IMR-90 (cell line): ENCODE measurements around the gene MOCS1. TPM values are rescaled to one million over a fixed set of nuclear protein-coding genes. Genes with fewer than 3 reads are reported as not detected.

Source experiments
- ATAC-seq: fragments of 200-7000 bp; cut with Tn5 transposase; 2 replicates; pipeline ENCODE4 v1.9.1; 2020; ENCODE audit warnings: low read depth, mild to moderate bottlenecking, moderate library complexity
- BruUV-seq: library from RNA; stranded (reverse); fragments of 400-500 nt; replicated peaks from 2 replicates; lab custom pipeline; 2021; lab: Mats Ljungman, UMichigan
- CTCF ChIA-PET: fragments of 300-600 bp; formaldehyde crosslinking; extraction: SDS; loops from one replicate; lab custom pipeline; 2021; ENCODE audit warnings: antibody characterized with exemption; lab: Yijun Ruan, JAX
- POLR2A ChIA-PET: fragments of 300-600 bp; sonication (Branson Sonifier 250); formaldehyde crosslinking; loops from one replicate; lab custom pipeline; 2022; ENCODE audit warnings: antibody characterized with exemption; ENCODE audit not compliant: unreplicated experiment; lab: Charles Lee
- DNase-seq: peaks from one replicate; pipeline ENCODE4 v3.0.0; 2013
- H2AFZ ChIP-seq: replicated peaks from 2 replicates; pipeline ENCODE3; 2013; ENCODE audit warnings: low read length, mild to moderate bottlenecking; ENCODE audit not compliant: poor library complexity
- H2AK5ac ChIP-seq: 2 replicates; pipeline ENCODE4 v1.6.1; 2013; ENCODE audit warnings: low read depth, low read length, inconsistent platforms
- H2AK9ac ChIP-seq: replicated peaks from 2 replicates; pipeline ENCODE3; 2013; ENCODE audit warnings: mild to moderate bottlenecking, low read depth, low read length, moderate library complexity; ENCODE audit not compliant: poor library complexity
- H2BK120ac ChIP-seq: 2 replicates; pipeline ENCODE4 v1.6.1; 2013; ENCODE audit warnings: low read depth, low read length, inconsistent platforms
- H2BK15ac ChIP-seq: 3 replicates; pipeline ENCODE4 v1.6.1; 2013; ENCODE audit warnings: low read depth, low read length, inconsistent platforms
- H2BK20ac ChIP-seq: 2 replicates; pipeline ENCODE4 v1.6.1; 2013; ENCODE audit warnings: low read depth, mild to moderate bottlenecking, inconsistent platforms, low read length, moderate library complexity
- H2BK5ac ChIP-seq: 2 replicates; pipeline ENCODE4 v1.6.1; 2013; ENCODE audit warnings: mild to moderate bottlenecking, low read depth, low read length, inconsistent platforms; ENCODE audit not compliant: poor library complexity, severe bottlenecking
- H3K14ac ChIP-seq: replicated peaks from 2 replicates; pipeline ENCODE4 v1.6.1; 2013; ENCODE audit warnings: low read depth, low read length, inconsistent platforms
- H3K18ac ChIP-seq: 2 replicates; pipeline ENCODE4 v1.6.1; 2013; ENCODE audit warnings: low read depth, low read length, control low read depth
- H3K23ac ChIP-seq: 2 replicates; pipeline ENCODE4 v1.6.1; 2013; ENCODE audit warnings: low read depth, low read length, inconsistent platforms
- H3K27ac ChIP-seq: 2 replicates; pipeline ENCODE4 v1.5.1; 2013; ENCODE audit warnings: mild to moderate bottlenecking, control low read depth, low read length; ENCODE audit not compliant: insufficient read depth
- H3K27me3 ChIP-seq: 2 replicates; pipeline ENCODE4 v1.6.1; 2013; ENCODE audit warnings: low read length; ENCODE audit not compliant: control insufficient read depth, insufficient read depth
- H3K36me3 ChIP-seq: 2 replicates; pipeline ENCODE4 v1.6.1; 2013; ENCODE audit warnings: low read length, mixed read lengths; ENCODE audit not compliant: control insufficient read depth, insufficient read depth
- H3K4ac ChIP-seq: 2 replicates; pipeline ENCODE4 v1.6.1; 2013; ENCODE audit warnings: low read depth, low read length, inconsistent platforms
- H3K4me1 ChIP-seq: 2 replicates; pipeline ENCODE4 v1.6.1; 2013; ENCODE audit warnings: low read length, mixed read lengths; ENCODE audit not compliant: control insufficient read depth, insufficient read depth
- H3K4me2 ChIP-seq: 2 replicates; pipeline ENCODE4 v1.6.1; 2013; ENCODE audit warnings: low read depth, mild to moderate bottlenecking, control low read depth, low read length, moderate library complexity
- H3K4me3 ChIP-seq: 2 replicates; pipeline ENCODE4 v1.5.1; 2013; ENCODE audit warnings: low read depth, mild to moderate bottlenecking, control low read depth, low read length, moderate library complexity; ENCODE audit not compliant: insufficient read depth
- H3K56ac ChIP-seq: 2 replicates; pipeline ENCODE4 v1.6.1; 2013; ENCODE audit warnings: low read length, inconsistent platforms; ENCODE audit not compliant: insufficient read depth; ENCODE audit errors: extremely low read depth
- H3K79me1 ChIP-seq, 2 experiments: 2 replicates each; pipeline ENCODE4 v1.6.1; 2013; ENCODE audit warnings: low read length in 2 of 2, inconsistent platforms in 1 of 2, low read depth in 1 of 2
- H3K9ac ChIP-seq: 2 replicates; pipeline ENCODE4 v1.6.1; 2013; ENCODE audit warnings: low read depth, low read length, control low read depth
- H3K9me1 ChIP-seq: 2 replicates; pipeline ENCODE4 v1.6.1; 2013; ENCODE audit warnings: low read length, inconsistent platforms; ENCODE audit not compliant: insufficient read depth
- H3K9me3 ChIP-seq: 2 replicates; pipeline ENCODE4 v1.6.1; 2013; ENCODE audit warnings: low read length; ENCODE audit not compliant: control insufficient read depth, insufficient read depth
- H4K20me1 ChIP-seq: 2 replicates; pipeline ENCODE4 v1.6.1; 2013; ENCODE audit warnings: low read length, inconsistent platforms; ENCODE audit not compliant: insufficient read depth
- H4K5ac ChIP-seq: 2 replicates; pipeline ENCODE4 v1.6.1; 2013; ENCODE audit warnings: mild to moderate bottlenecking, low read depth, low read length, control low read depth
- H4K8ac ChIP-seq, 2 experiments: 2 replicates each; pipeline ENCODE4 v1.6.1; 2013; ENCODE audit warnings: low read depth in 2 of 2, low read length in 2 of 2, control low read depth in 1 of 2, inconsistent platforms in 1 of 2
- H4K91ac ChIP-seq: 2 replicates; pipeline ENCODE4 v1.6.1; 2013; ENCODE audit warnings: low read depth, low read length, inconsistent platforms; ENCODE audit not compliant: insufficient read depth
- BHLHE40 ChIP-seq: fragments of 150-350 bp; IDR thresholded peaks from 2 replicates; pipeline ENCODE4 v1.6.1; 2016; ENCODE audit warnings: mild to moderate bottlenecking, low read depth, low read length
- CEBPB ChIP-seq: IDR thresholded peaks from 2 replicates; pipeline ENCODE4 v1.6.1; 2012; ENCODE audit warnings: low read depth, low read length, improper control_type of control experiment
- CHD1 ChIP-seq: IDR thresholded peaks from 2 replicates; pipeline ENCODE4 v1.6.1; 2012; ENCODE audit warnings: low read depth, low read length, improper control_type of control experiment
- FOS ChIP-seq: fragments of 150-350 bp; IDR thresholded peaks from 2 replicates; pipeline ENCODE4 v1.6.1; 2016; ENCODE audit warnings: low read depth, low read length
- MAFK ChIP-seq: IDR thresholded peaks from 2 replicates; pipeline ENCODE4 v1.6.1; 2012; ENCODE audit warnings: low read depth, low read length, improper control_type of control experiment
- MAZ ChIP-seq: IDR thresholded peaks from 2 replicates; pipeline ENCODE4 v1.6.1; 2012; ENCODE audit warnings: low read depth, mild to moderate bottlenecking, low read length, improper control_type of control experiment, moderate library complexity, borderline replicate concordance
- MXI1 ChIP-seq: IDR thresholded peaks from 2 replicates; pipeline ENCODE4 v1.6.1; 2012; ENCODE audit warnings: low read depth, mild to moderate bottlenecking, low read length, moderate library complexity, borderline replicate concordance
- NFE2L2 ChIP-seq: fragments of 150-350 bp; IDR thresholded peaks from 2 replicates; pipeline ENCODE4 v1.6.1; 2016; ENCODE audit warnings: low read depth, mild to moderate bottlenecking, low read length
- POLR2A ChIP-seq: IDR thresholded peaks from 2 replicates; pipeline ENCODE4 v1.6.1; 2012; ENCODE audit warnings: mild to moderate bottlenecking, low read depth, low read length
- RAD21 ChIP-seq: IDR thresholded peaks from 2 replicates; pipeline ENCODE4 v1.6.1; 2012; ENCODE audit warnings: low read length, improper control_type of control experiment
- RCOR1 ChIP-seq: IDR thresholded peaks from 2 replicates; pipeline ENCODE4 v1.6.1; 2012; ENCODE audit warnings: mild to moderate bottlenecking, low read length, improper control_type of control experiment; ENCODE audit not compliant: insufficient replicate concordance
- RFX5 ChIP-seq: IDR thresholded peaks from 2 replicates; pipeline ENCODE4 v1.8.0; 2012; ENCODE audit warnings: low read depth, mild to moderate bottlenecking, low read length, moderate library complexity
- SMC3 ChIP-seq: fragments of 150-350 bp; IDR thresholded peaks from 2 replicates; pipeline ENCODE4 v1.6.1; 2016; ENCODE audit warnings: low read depth, mild to moderate bottlenecking, antibody characterized with exemption, low read length, moderate library complexity
- WGBS, 2 experiments: methylation state at CpG; one replicate each; pipeline versions ENCODE4 v1.1.5 to v1.1.7; 2013; ENCODE audit warnings: missing lambda C conversion rate in 2 of 2; ENCODE audit not compliant: insufficient read length in 1 of 2; ENCODE audit errors: extremely low coverage in 2 of 2; 5-methylcytosine and 5-hydroxymethylcytosine counted together
- dilution Hi-C: fragments of 300-500 bp; cut with HindIII; formaldehyde crosslinking; loops from one replicate; pipeline ENCODE4 v1.14.3; 2018; ENCODE audit warnings: low sequenced_read_pairs; ENCODE audit not compliant: unreplicated experiment
- in situ Hi-C: fragments of 300-500 bp; cut with MboI; formaldehyde crosslinking; loops from 3 replicates; pipeline ENCODE4 v1.14.3; 2019; ENCODE audit warnings: low sequenced_read_pairs, inconsistent platforms, mixed read lengths
- intact Hi-C: fragments of 100-400 bp; cut with micrococcal nuclease; formaldehyde crosslinking; loops from 2 replicates; pipeline ENCODE4 v1.10.0; 2022
- polyA plus RNA-seq, 3 experiments: library from polyadenylated mRNA; depleted of rRNA; stranded (reverse); fragments of >200 nt; gene quantifications; 2 replicates each; pipeline ENCODE4 v1.2.3, GENCODE V29; 2012; ENCODE audit warnings: low replicate concordance in 1 of 3
- total RNA-seq: library from RNA; depleted of rRNA; stranded (reverse); fragments of >200 nt; gene quantifications from 2 replicates; pipeline ENCODE4 v1.2.3, GENCODE V29; 2012
- TF ChIP-seq, protein P1 (sequence below): conservative IDR thresholded peaks from 2 replicates; pipeline ENCODE4 v1.5.1; 2012; ENCODE audit warnings: mild to moderate bottlenecking, low read depth, low read length, improper control_type of control experiment
- TF ChIP-seq, protein P2 (sequence below): fragments of 150-350 bp; IDR thresholded peaks from 2 replicates; pipeline ENCODE4 v1.6.1; 2016; ENCODE audit warnings: low read depth, mild to moderate bottlenecking, low read length, moderate library complexity, borderline replicate concordance
- TF ChIP-seq, protein P3 (sequence below): fragments of 150-350 bp; IDR thresholded peaks from 2 replicates; pipeline ENCODE4 v1.6.1; 2017; ENCODE audit warnings: mild to moderate bottlenecking, antibody characterized with exemption, low read length, low read depth

MOCS1 gene
- total and polyA plus RNA-seq, 2 of the 4 experiments (the other 2 are of a cell fraction), result 5.5 to 9.5 TPM

DNA sequence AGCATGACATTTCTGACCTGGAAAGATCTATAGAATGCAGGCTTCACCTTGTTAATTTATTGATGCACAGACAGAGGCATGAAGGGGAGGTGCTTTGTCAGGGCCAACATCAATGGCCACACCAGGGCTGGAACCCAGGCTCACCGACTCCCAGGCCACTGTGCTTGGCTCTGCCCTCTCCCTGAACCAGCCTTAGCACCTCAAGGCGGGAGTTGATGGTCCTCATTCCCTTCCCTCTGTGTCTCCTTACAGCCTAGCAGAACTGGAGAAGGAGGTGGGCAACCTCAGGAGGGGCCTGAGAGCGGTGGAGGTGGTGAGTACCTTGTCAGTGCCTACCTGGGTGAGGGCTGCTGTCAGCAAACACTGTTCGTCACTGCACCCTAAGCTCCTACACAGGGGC is 35.6 kb downstream of the MOCS1 start:
- Histone ChIP-seq H3K4me1 (no peaks in the 10 kb centered on the region), H4K5ac (no peak overlapping the region), H3K4me3 (no peak overlapping the region), H3K4me2 (no peak overlapping the region), H2AK9ac (no peak overlapping the region), H2AK5ac (no peak overlapping the region), H2BK5ac (no peak overlapping the region), H3K27ac (no peak overlapping the region), H3K9me3 (no peaks in the 10 kb centered on the region), H3K9me1 (no peaks in the 10 kb centered on the region; the same call in 1 of the 2 replicates), H4K91ac (no peak overlapping the region), H4K8ac (no peak overlapping the region), H2BK120ac (no peak overlapping the region), H3K4ac (no peak overlapping the region), H3K27me3 (no peaks in the 10 kb centered on the region), H3K36me3 (peaks cover 24% of the 10 kb centered on the region; the same call in 1 of the 2 replicates), H3K79me1 (no peaks in the 10 kb centered on the region), H2BK20ac (no peak overlapping the region), H4K20me1 (no peaks in the 10 kb centered on the region), H3K14ac (no peak overlapping the region), H3K18ac (no peak overlapping the region), H3K23ac (no peak overlapping the region), H3K56ac (no peak overlapping the region), H2AFZ (no peak overlapping the region), H3K9ac (no peak overlapping the region), H2BK15ac (no peak overlapping the region)
- in situ Hi-C loops (no loop called here), dilution Hi-C loops (no loop called here), intact Hi-C loops (loop anchor here (10.0 kb wide), 1 partner anchor 334 kb away; no protein-coding TSS in a partner anchor)
- no CpG with 5 or more reads among the region's 4 CpGs for WGBS, 2 experiments
- ChIA-PET CTCF (no interaction called here), POLR2A (no interaction called here)
- ATAC-seq (no peak), DNase-seq (no peak)
- TF ChIP-seq, protein P1, sequence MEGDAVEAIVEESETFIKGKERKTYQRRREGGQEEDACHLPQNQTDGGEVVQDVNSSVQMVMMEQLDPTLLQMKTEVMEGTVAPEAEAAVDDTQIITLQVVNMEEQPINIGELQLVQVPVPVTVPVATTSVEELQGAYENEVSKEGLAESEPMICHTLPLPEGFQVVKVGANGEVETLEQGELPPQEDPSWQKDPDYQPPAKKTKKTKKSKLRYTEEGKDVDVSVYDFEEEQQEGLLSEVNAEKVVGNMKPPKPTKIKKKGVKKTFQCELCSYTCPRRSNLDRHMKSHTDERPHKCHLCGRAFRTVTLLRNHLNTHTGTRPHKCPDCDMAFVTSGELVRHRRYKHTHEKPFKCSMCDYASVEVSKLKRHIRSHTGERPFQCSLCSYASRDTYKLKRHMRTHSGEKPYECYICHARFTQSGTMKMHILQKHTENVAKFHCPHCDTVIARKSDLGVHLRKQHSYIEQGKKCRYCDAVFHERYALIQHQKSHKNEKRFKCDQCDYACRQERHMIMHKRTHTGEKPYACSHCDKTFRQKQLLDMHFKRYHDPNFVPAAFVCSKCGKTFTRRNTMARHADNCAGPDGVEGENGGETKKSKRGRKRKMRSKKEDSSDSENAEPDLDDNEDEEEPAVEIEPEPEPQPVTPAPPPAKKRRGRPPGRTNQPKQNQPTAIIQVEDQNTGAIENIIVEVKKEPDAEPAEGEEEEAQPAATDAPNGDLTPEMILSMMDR, result no peak
- TF ChIP-seq RFX5 (no peak), RAD21 (no peak), CHD1 (no peak), BHLHE40 (no peak), SMC3 (no peak), RCOR1 (no peak), NFE2L2 (no peak), MAZ (no peak), FOS (no peak), CEBPB (no peak), MAFK (no peak), POLR2A (no peak), MXI1 (no peak)
- TF ChIP-seq, protein P2, sequence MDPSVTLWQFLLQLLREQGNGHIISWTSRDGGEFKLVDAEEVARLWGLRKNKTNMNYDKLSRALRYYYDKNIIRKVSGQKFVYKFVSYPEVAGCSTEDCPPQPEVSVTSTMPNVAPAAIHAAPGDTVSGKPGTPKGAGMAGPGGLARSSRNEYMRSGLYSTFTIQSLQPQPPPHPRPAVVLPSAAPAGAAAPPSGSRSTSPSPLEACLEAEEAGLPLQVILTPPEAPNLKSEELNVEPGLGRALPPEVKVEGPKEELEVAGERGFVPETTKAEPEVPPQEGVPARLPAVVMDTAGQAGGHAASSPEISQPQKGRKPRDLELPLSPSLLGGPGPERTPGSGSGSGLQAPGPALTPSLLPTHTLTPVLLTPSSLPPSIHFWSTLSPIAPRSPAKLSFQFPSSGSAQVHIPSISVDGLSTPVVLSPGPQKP, result no peak
- TF ChIP-seq, protein P3, sequence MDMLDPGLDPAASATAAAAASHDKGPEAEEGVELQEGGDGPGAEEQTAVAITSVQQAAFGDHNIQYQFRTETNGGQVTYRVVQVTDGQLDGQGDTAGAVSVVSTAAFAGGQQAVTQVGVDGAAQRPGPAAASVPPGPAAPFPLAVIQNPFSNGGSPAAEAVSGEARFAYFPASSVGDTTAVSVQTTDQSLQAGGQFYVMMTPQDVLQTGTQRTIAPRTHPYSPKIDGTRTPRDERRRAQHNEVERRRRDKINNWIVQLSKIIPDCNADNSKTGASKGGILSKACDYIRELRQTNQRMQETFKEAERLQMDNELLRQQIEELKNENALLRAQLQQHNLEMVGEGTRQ, result no peak
- no TSS peak for BruUV-seq
